Heart right ventricle (tissue), 16 donors: ENCODE results near the gene ATN1. TPM values are rescaled to one million over a fixed set of nuclear protein-coding genes. Genes with fewer than 3 reads are reported as not detected.

Source experiments
- ATAC-seq, 8 donors: fragments of 200-7000 bp; cut with Tn5 transposase; one replicate each; pipeline ENCODE4 v1.9.1; 2020; ENCODE audit warnings: mild to moderate bottlenecking in 8 of 8, moderate library complexity in 8 of 8, moderate number of reproducible peaks in 1 of 8
- DNase-seq, 2 donors: peaks; one replicate each; pipeline ENCODE4 v3.0.0-alpha.2; 2020
- H3K27ac ChIP-seq, 10 donors: fragments of 200-600 bp; sonication (generic) in 2 of 10; one replicate each; pipeline versions ENCODE4 v1.5.0 to v1.8.0; 2020 to 2022; ENCODE audit warnings: mild to moderate bottlenecking in 3 of 10
- H3K27me3 ChIP-seq, 7 donors: fragments of 200-600 bp; one replicate each; pipeline ENCODE4 v1.8.0; 2021 to 2022; ENCODE audit warnings: mild to moderate bottlenecking in 2 of 7
- H3K36me3 ChIP-seq, 9 donors: fragments of 200-600 bp; sonication (generic) in 1 of 9; one replicate each; pipeline versions ENCODE4 v1.5.0 to v1.8.0; 2020 to 2022; ENCODE audit warnings: mild to moderate bottlenecking in 2 of 9
- H3K4me1 ChIP-seq, 9 donors: fragments of 200-600 bp; sonication (generic) in 1 of 9; one replicate each; pipeline versions ENCODE4 v1.5.0 to v1.8.0; 2020 to 2022; ENCODE audit warnings: mild to moderate bottlenecking in 4 of 9
- H3K4me3 ChIP-seq, 10 donors: fragments of 200-600 bp; sonication (generic) in 2 of 10; one replicate each; pipeline versions ENCODE4 v1.5.0 to v1.8.0; 2020 to 2022; ENCODE audit warnings: mild to moderate bottlenecking in 7 of 10, moderate library complexity in 2 of 10
- H3K9me3 ChIP-seq, 11 donors: fragments of 200-600 bp in 10 of 11; sonication (generic) in 2 of 11; one replicate each; pipeline versions ENCODE4 v1.5.0 to v1.8.0; 2013 to 2022; ENCODE audit warnings: mild to moderate bottlenecking in 2 of 11, control low read depth in 1 of 11, moderate library complexity in 1 of 11
- CTCF ChIP-seq, 9 donors: fragments of 200-600 bp; sonication (generic) in 2 of 9; IDR thresholded peaks; one replicate each; pipeline versions ENCODE4 v1.5.0 to v1.8.0; 2021 to 2022; ENCODE audit warnings: antibody characterized with exemption in 9 of 9, mild to moderate bottlenecking in 5 of 9, moderate library complexity in 1 of 9
- WGBS, 2 donors: extraction: QIAGEN DNeasy Blood & Tissue Kit; methylation state at CpG; one replicate each; pipeline ENCODE4 v1.1.7; 2013; ENCODE audit warnings: inconsistent platforms in 1 of 2; 5-methylcytosine and 5-hydroxymethylcytosine counted together
- intact Hi-C, 10 donors: fragments of 100-400 bp; cut with DNase I; formaldehyde crosslinking; loops; one replicate each; pipeline versions ENCODE4 v1.11.1 to v1.14.2; 2022
- polyA plus RNA-seq, 2 donors: library from polyadenylated mRNA; stranded (reverse); fragments of 200-250 nt; gene quantifications; one replicate each; pipeline ENCODE4 v1.2.3, GENCODE V29; 2013
- total RNA-seq, 10 donors: library from RNA; stranded (reverse); fragmentation: NEBNext Ultra II Directional in 3 of 10; extraction: Animal tissue kit (Norgen Biotek cat#: 25700) in 3 of 10; gene quantifications; one replicate each; pipeline versions ENCODE4 v1.2.1 to v1.2.4, GENCODE V29; 2021 to 2023
- donor health status: Arrhythmogenic right ventricular cardiomyopathy.
- donor health status: ischemic (EF 13 %, LVEDD 7.1; RV severe dilation, severe dysfunction).
- donor health status: healthy with polysubstance abuse.
- donor health status: DM: no; HTN: yes; CAD: no.
- donor health status: DM: no; HTN: no; CAD: no.
- donor health status: ischemic (EF 25% LVEDD 6.9; RV normal size, moderate dysfunction).
- donor health status: ischemic (EF 25% LVEDD 5.7; RV mildly dilated, moderate dysfunction).
- donor health status: healthy.
- donor health status: DM: yes; HTN: yes; CAD: no.
- donor health status: Ischemic cardiomyopathy.
- donor health status: ischemic (EF 35%, LVEDD 5.7; RV mildly dilated, moderate dysfunction).
- donor health status: nonischemic (EF 11% LVEDD 7.7; RV severe dilation, severe dysfunction).
- donor health status: DM: yes; HTN: yes; CAD: no.
- donor health status: PGD.
- donor health status: ischemic (EF 29% LVEDD 5.4; RV normal size, mild dysfunction).
- donor health status: nonischemic (EF 23%, LVEDD 6.1; RV moderate dilation, normal function).

ATN1 gene
- total and polyA plus RNA-seq, 12 donors = 48.7 to 96.7 (median 65.8) TPM

GRCh38 chr12:6959058-6959804 lies 31.5 kb downstream of the ATN1 start:
- intact Hi-C loops = loop anchor here in 1 of 10 donors (10.0 kb wide), 1 partner anchor 156 kb away; no protein-coding TSS in a partner anchor
- DNase-seq = peak in 1 of 2 donors; percentile 65
- no peak for TF ChIP-seq CTCF (IDR thresholded peaks at IDR 0.05)
- no peaks in the 10 kb centered on the region for H3K27me3 ChIP-seq
- H3K9me3 ChIP-seq = no peaks in the 10 kb centered on the region
- peak; percentile 10 to 63 (median 50) for ATAC-seq
- peak overlapping the region; percentile 31 to 98 (median 86) for H3K27ac ChIP-seq
- peaks cover 0 to 67% (median 0%) of the 10 kb centered on the region in 9 donors for H3K36me3 ChIP-seq
- 50 to 62% methylated on average over 24 of the region's 24 CpGs for WGBS, 2 donors
- peaks cover 14 to 87% (median 52%) of the 10 kb centered on the region in 9 donors for H3K4me1 ChIP-seq
- H3K4me3 ChIP-seq = peak overlapping the region in 6 of 10 donors; percentile 5 to 43 (median 27)

- Histone ChIP-seq H3K27me3 (no peaks in the 10 kb centered on the region), H3K27ac (peak overlapping the region; percentile 31 to 98 (median 86)), H3K4me1 (peaks cover 16 to 86% (median 56%) of the 10 kb centered on the region in 9 donors), H3K9me3 (no peaks in the 10 kb centered on the region), H3K36me3 (peaks cover 0 to 59% (median 0%) of the 10 kb centered on the region in 9 donors), H3K4me3 (peak overlapping the region in 6 of 10 donors; percentile 5 to 43 (median 27))
- ATAC-seq (no peak), DNase-seq (no peak)
- WGBS, 2 donors = 91 to 92% methylated on average over 26 of the region's 26 CpGs
- no peak for TF ChIP-seq CTCF (IDR thresholded peaks at IDR 0.05)
- intact Hi-C loops = loop anchor here in 4 of 10 donors (2.0 to 10.0 kb wide), 6 partner anchors 15 to 155 kb away; partner anchors contain the start of genes LPCAT3 (in 2 of the 4), C12orf57 (in 1 of the 4) and C1R (in 1 of the 4)
Measured at GRCh38 chr12:6959805-6960592, 32.2 kb downstream of the ATN1 start.

- 77 to 84% methylated on average over 13 of the region's 13 CpGs for WGBS, 2 donors
- Histone ChIP-seq H3K4me1 (peaks cover 16 to 83% (median 61%) of the 10 kb centered on the region in 9 donors), H3K36me3 (peaks cover 0 to 59% (median 4%) of the 10 kb centered on the region in 9 donors), H3K27ac (peak overlapping the region in 9 of 10 donors; percentile 73 to 98 (median 82)), H3K27me3 (no peaks in the 10 kb centered on the region), H3K9me3 (no peaks in the 10 kb centered on the region), H3K4me3 (peak overlapping the region in 2 of 10 donors; percentile 26 to 37)
- TF ChIP-seq CTCF (IDR thresholded peaks at IDR 0.05) = peak in 4 of 9 donors; percentile 13 to 22 (median 16)
- DNase-seq (no peak), ATAC-seq (no peak)
- intact Hi-C loops = loop anchor here in 3 of 10 donors (2.0 to 10.0 kb wide), 5 partner anchors 16 to 132 kb away; partner anchors contain the start of genes LPCAT3 (in 2 of the 3), C12orf57 (in 1 of the 3) and C1R (in 1 of the 3)
Measured at GRCh38 chr12:6960593-6961277, 33.0 kb downstream of the ATN1 start.
